NCI-H2171 (cell line): ENCODE data around the gene POFUT2.

ENCODE experiments used
- DNase-seq: peaks from one replicate; lab custom pipeline; 2025; lab: John Stamatoyannopoulos, UW

POFUT2 gene

DNA sequence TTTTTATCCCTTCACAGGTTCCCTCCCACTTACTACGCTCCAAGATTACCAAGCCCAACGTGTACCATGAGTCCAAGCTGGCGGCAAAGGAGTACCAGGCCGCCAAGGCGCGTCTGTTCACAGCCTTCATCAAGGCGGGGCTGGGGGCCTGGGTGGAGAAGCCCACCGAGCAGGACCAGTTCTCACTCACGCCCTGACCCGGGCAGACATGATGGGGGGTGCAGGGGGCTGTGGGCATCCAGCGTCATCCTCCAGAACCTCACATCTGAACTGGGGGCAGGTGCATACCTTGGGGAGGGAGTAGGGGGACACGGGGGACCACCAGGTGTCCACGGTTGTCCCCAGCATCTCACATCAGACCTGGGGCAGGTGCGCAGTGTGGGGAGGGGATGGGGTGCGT is 65.7 kb downstream of the POFUT2 start:
- DNase-seq, result no peak

DNA sequence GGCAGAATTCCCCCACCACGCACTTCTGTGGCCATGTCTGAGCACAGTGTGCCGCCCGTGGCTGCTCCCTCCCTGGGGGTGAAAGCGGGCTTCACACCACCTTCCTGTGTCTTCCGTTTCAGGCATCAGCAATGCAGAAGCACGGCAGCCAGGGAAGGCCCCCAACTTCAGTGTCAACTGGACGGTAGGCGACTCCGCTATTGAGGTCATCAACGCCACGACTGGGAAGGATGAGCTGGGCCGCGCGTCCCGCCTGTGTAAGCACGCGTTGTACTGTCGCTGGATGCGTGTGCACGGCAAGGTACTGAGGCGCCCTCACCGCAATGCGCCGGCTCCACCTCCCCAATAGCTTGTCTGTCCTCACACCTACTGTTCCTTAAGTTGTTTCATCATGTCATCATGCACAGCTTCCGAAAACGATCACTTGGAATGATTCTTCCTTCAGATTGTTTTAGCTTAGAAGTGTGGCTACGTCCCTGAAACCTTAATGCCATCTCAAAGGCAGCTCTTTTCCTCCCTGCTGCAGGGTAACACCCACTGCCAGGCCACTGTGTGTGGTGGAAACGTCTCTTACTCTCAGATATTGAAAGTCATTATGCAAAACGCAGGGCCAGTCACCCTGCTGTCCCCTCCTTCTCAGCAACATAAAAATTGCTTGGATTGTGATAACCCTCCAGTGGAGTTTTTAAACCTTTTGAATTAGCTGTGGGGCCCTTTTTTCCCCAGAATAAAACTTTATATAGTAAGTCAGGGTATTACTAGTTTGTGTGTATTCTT is 66.8 kb downstream of the POFUT2 start:
- no peak for DNase-seq

DNA sequence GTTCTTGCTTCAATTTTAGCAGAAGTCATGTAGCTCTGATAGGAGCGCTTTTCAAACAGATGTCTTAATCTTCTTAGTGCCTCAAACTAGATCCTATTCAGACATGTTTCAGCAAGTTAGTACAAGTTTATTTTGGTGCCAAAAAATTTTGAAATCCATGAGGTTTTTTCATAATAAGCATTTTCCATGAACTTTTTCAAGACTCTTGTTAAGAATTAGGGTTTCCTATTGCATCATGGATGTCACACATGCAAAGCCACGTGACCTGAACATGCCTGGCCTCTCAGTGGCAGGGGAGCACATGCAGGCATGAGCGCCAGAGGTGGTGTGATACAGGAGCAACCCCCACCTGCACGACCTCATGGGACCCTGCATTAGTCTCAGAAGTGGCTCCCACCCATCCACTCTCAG is 67.6 kb downstream of the POFUT2 start:
- DNase-seq, result no peak

DNA sequence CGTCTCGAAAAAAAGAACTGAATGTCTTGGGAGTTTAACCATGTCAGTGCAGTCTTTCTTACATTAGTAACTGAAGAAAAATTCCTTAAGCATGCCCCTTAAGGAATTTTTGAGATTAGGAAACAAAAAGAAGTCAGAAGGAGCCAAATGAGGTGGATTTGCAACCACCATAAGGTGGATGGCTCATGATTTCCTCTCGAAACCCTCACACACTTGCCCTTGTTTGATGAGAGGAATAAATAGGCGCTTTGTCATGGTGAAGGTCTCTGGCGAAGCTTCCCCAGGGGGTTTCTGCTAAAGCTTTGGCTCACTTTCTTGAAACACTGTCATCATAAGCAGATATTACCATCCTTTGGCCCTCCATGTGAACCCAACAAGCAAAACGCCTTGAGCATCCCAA is 68.2 kb downstream of the POFUT2 start:
- no peak for DNase-seq

DNA sequence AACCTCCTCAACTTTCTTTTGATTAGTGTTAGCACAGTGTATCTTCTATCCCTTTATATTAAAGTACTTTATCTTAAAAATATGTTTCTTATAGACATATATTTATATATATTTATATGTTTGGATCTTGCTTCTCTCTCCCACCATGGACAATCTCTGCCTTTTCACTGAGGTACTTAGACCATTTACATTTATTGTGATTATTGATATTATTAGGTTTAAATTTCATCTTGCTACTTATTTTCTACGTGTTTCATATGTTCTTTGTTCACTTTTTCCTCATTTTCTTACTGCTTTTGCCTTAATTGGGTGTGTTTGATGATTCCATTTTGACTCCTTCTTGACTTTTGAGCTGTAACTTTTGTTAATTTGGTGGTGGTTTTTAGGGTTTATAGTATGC is 70.7 kb downstream of the POFUT2 start:
- no peak for DNase-seq

DNA sequence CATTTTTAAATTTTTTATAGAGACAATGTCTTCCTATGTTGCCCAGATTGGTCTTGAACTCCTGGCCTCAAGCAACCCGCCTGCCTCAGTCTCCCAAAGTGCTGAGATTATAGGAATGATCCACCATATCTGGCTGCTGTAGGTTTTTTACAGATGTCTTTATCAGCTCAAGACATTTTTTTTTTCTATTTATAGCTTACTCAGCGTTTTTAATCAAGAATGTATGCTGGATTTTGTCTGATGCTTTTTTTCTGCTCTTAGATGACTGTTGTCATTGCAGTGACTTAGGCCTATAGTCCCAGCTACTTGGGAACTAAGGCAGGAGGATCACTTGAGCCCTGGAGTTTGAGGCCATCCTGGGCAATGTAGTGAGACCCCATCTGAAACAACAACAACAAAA is 72.5 kb downstream of the POFUT2 start:
- DNase-seq, result no peak
